Fibroblast of skin of abdomen (primary cell): ENCODE data around the gene UVRAG.
A peak's percentile ranks its signal among the peaks of the same experiment; 100 is the strongest.

Experiments
- DNase-seq: peaks from one replicate; pipeline ENCODE4 v3.0.0-alpha.2; 2013

The UVRAG gene

GRCh38 chr11:75784085-75784478 lies 30.9 kb upstream of the UVRAG start:
- no peak for DNase-seq

GRCh38 chr11:75784506-75784905 lies 30.5 kb upstream of the UVRAG start:
- DNase-seq: no peak

- DNase-seq: no peak
These were observed 29.8 kb upstream of the UVRAG start for GRCh38 chr11:75785187-75785586.

GRCh38 chr11:75786101-75786736 lies 28.8 kb upstream of the UVRAG start:
- no peak for DNase-seq

- no peak for DNase-seq
These were observed 25.5 kb upstream of the UVRAG start for GRCh38 chr11:75789521-75789920.

- no peak for DNase-seq
These were observed 24.0 kb upstream of the UVRAG start for GRCh38 chr11:75790986-75791385.

- no peak for DNase-seq
These were observed 22.8 kb upstream of the UVRAG start for GRCh38 chr11:75792127-75792731.

- DNase-seq: no peak
These were observed 21.8 kb upstream of the UVRAG start for GRCh38 chr11:75792997-75793800.

GRCh38 chr11:75793966-75794365 lies 21.0 kb upstream of the UVRAG start:
- DNase-seq: no peak

GRCh38 chr11:75795276-75796090 lies 19.5 kb upstream of the UVRAG start:
- no peak for DNase-seq

GRCh38 chr11:75796091-75796435 lies 18.9 kb upstream of the UVRAG start:
- no peak for DNase-seq

- no peak for DNase-seq
These were observed 17.9 kb upstream of the UVRAG start for GRCh38 chr11:75797116-75797515.

- DNase-seq: peak; percentile 31
These were observed 17.2 kb upstream of the UVRAG start for GRCh38 chr11:75797792-75798191.

GRCh38 chr11:75800136-75800675 lies 14.8 kb upstream of the UVRAG start:
- no peak for DNase-seq

- DNase-seq: no peak
These were observed 14.2 kb upstream of the UVRAG start for GRCh38 chr11:75800728-75801361.

GRCh38 chr11:75801362-75802020 lies 13.5 kb upstream of the UVRAG start:
- DNase-seq: no peak

- DNase-seq: no peak
These were observed 12.7 kb upstream of the UVRAG start for GRCh38 chr11:75802021-75802912.

GRCh38 chr11:75802913-75803820 lies 11.8 kb upstream of the UVRAG start:
- DNase-seq: peak; percentile 61

- no peak for DNase-seq
These were observed 5.9 kb upstream of the UVRAG start for GRCh38 chr11:75809111-75809510.

GRCh38 chr11:75809991-75810390 lies 5.0 kb upstream of the UVRAG start:
- no peak for DNase-seq
